Esophagus squamous epithelium (tissue), 4 donors: ENCODE results near the gene OR8S1.

Source experiments
- CTCF ChIP-seq, 6 experiments: fragments of 450-650 bp in 4 of 6; fragments of 200-600 bp in 2 of 6; sonication (generic) in 2 of 6; IDR thresholded peaks; one replicate each; pipeline ENCODE4 v1.5.1; 2016 to 2019; ENCODE audit warnings: antibody characterized with exemption in 6 of 6, mild to moderate bottlenecking in 4 of 6, moderate library complexity in 4 of 6
- POLR2A ChIP-seq, 4 donors: fragments of 450-650 bp; IDR thresholded peaks; one replicate each; pipeline ENCODE4 v1.6.1; 2017; ENCODE audit warnings: antibody characterized with exemption in 4 of 4, mild to moderate bottlenecking in 4 of 4, moderate library complexity in 3 of 4

GRCh38 chr12:48512855-48513254 lies 12.6 kb upstream of the OR8S1 start:
- no peak for TF ChIP-seq CTCF (IDR thresholded peaks at IDR 0.05)
- no peak for TF ChIP-seq POLR2A (IDR thresholded peaks at IDR 0.05)
